Neural cell (in vitro differentiated cells): ENCODE data around the gene PKDCC. TPM values are rescaled to one million over a fixed set of nuclear protein-coding genes. Genes with fewer than 3 reads are reported as not detected.

ENCODE experiments used
- H2AFZ ChIP-seq: fragments of 200-600, 300-800 bp; sonication (generic), shearing (Covaris generic); 2 replicates; pipeline ENCODE4 v1.6.0; 2014; ENCODE audit warnings: low read depth, mild to moderate bottlenecking, antibody characterized with exemption, low read length, moderate library complexity
- H3F3A ChIP-seq: fragments of 200-600 bp; shearing (Covaris generic); 2 replicates; pipeline ENCODE4 v1.6.1; 2016; ENCODE audit warnings: mild to moderate bottlenecking, moderate library complexity, mixed read lengths, antibody characterized with exemption, low read length; ENCODE audit not compliant: insufficient read depth, poor library complexity, severe bottlenecking
- H3K27ac ChIP-seq: fragments of 200-600, 300-800 bp; sonication (generic), shearing (Covaris generic); 2 replicates; pipeline ENCODE4 v1.5.1; 2014; ENCODE audit warnings: mild to moderate bottlenecking, low read length, moderate library complexity
- H3K27me3 ChIP-seq: fragments of 300-800, 200-600 bp; sonication (generic), shearing (Covaris generic); 2 replicates; pipeline ENCODE4 v1.6.0; 2014; ENCODE audit warnings: mild to moderate bottlenecking, low read depth, low read length, moderate library complexity; ENCODE audit not compliant: insufficient read depth
- H3K36me3 ChIP-seq: fragments of 300-800, 200-600 bp; sonication (generic), shearing (Covaris generic); 2 replicates; pipeline ENCODE4 v1.5.1; 2014; ENCODE audit warnings: mild to moderate bottlenecking, antibody characterized with exemption, low read length, moderate library complexity; ENCODE audit not compliant: insufficient read depth
- H3K4me2 ChIP-seq: fragments of 300-800, 200-600 bp; sonication (generic), shearing (Covaris generic); 2 replicates; pipeline ENCODE4 v1.6.0; 2014; ENCODE audit warnings: mild to moderate bottlenecking, low read length
- H3K4me3 ChIP-seq: fragments of 300-800, 200-600 bp; sonication (generic), shearing (Covaris generic); 2 replicates; pipeline ENCODE4 v1.5.1; 2014; ENCODE audit warnings: mild to moderate bottlenecking, low read length, moderate library complexity
- H3K79me2 ChIP-seq: fragments of 200-600 bp; shearing (Covaris generic); replicated peaks from 2 replicates; pipeline ENCODE4 v1.6.0; 2014; ENCODE audit warnings: mild to moderate bottlenecking, low read length, moderate library complexity; ENCODE audit not compliant: insufficient read depth
- H3K9ac ChIP-seq: fragments of 300-800, 200-600 bp; sonication (generic), shearing (Covaris generic); 2 replicates; pipeline ENCODE4 v1.6.1; 2016; ENCODE audit warnings: mild to moderate bottlenecking, low read length, mixed read lengths
- H3K9me2 ChIP-seq: fragments of 200-600 bp; shearing (Covaris generic); 2 replicates; pipeline ENCODE4 v1.6.1; 2016; ENCODE audit warnings: mild to moderate bottlenecking, low read length, mixed read lengths; ENCODE audit not compliant: insufficient read depth
- H3K9me3 ChIP-seq: fragments of 200-600, 300-800 bp; sonication (generic), shearing (Covaris generic); 2 replicates; pipeline ENCODE4 v1.6.1; 2016; ENCODE audit warnings: mild to moderate bottlenecking, mixed run types, low read length, moderate library complexity, mixed read lengths
- H4K20me1 ChIP-seq: fragments of 200-600 bp; shearing (Covaris generic); 2 replicates; pipeline ENCODE4 v1.6.1; 2016; ENCODE audit warnings: mild to moderate bottlenecking, mixed run types; ENCODE audit not compliant: insufficient read depth
- CTCF ChIP-seq: fragments of 450-650 bp; IDR thresholded peaks from 2 replicates; pipeline ENCODE4 v1.5.1; 2014; ENCODE audit warnings: antibody characterized with exemption, mild to moderate bottlenecking, moderate library complexity; ENCODE audit not compliant: poor library complexity, severe bottlenecking
- EP300 ChIP-seq: fragments of 450-650 bp; conservative IDR thresholded peaks from 2 replicates; pipeline ENCODE4 v1.6.1; 2014; ENCODE audit warnings: antibody characterized with exemption, mild to moderate bottlenecking, moderate library complexity; ENCODE audit not compliant: poor library complexity, severe bottlenecking
- EZH2 ChIP-seq: fragments of 200-600, 300-800 bp; shearing (Covaris generic), sonication (generic); IDR thresholded peaks from 2 replicates; pipeline ENCODE4 v1.6.1; 2014; ENCODE audit warnings: antibody characterized with exemption, low read length, borderline replicate concordance, mild to moderate bottlenecking; ENCODE audit not compliant: insufficient read depth, poor library complexity, severe bottlenecking
- MXI1 ChIP-seq: fragments of 450-650 bp; conservative IDR thresholded peaks from 2 replicates; pipeline ENCODE4 v1.6.1; 2014; ENCODE audit warnings: antibody characterized with exemption, mild to moderate bottlenecking; ENCODE audit not compliant: poor library complexity, severe bottlenecking
- POLR2AphosphoS5 ChIP-seq: IDR thresholded peaks from 2 replicates; pipeline ENCODE4 v1.6.1; 2012
- RAD21 ChIP-seq: fragments of 450-650 bp; conservative IDR thresholded peaks from 2 replicates; pipeline ENCODE4 v1.6.1; 2014; ENCODE audit warnings: antibody characterized with exemption, mild to moderate bottlenecking, moderate library complexity
- REST ChIP-seq: IDR thresholded peaks from 2 replicates; pipeline ENCODE4 v1.6.1; 2012; ENCODE audit warnings: borderline replicate concordance
- SMC3 ChIP-seq: fragments of 450-650 bp; conservative IDR thresholded peaks from 2 replicates; pipeline ENCODE4 v1.6.1; 2014; ENCODE audit warnings: antibody characterized with exemption, mild to moderate bottlenecking, moderate library complexity; ENCODE audit not compliant: poor library complexity
- TAF1 ChIP-seq: IDR thresholded peaks from 2 replicates; pipeline ENCODE4 v1.6.1; 2012; ENCODE audit warnings: low read depth
- polyA plus RNA-seq: library from polyadenylated mRNA; depleted of rRNA; stranded (reverse); fragments of >200 nt; gene quantifications from 2 replicates; pipeline ENCODE4 v1.2.3, GENCODE V29; 2014

The PKDCC gene
- polyA plus RNA-seq, 1 donor from 2014 or later = 37.4 TPM

GRCh38 chr2:42031281-42032223 lies 16.3 kb upstream of the PKDCC start:
- Histone ChIP-seq H3K27ac (no peak overlapping the region), H3K4me2 (no peak overlapping the region)

More at GRCh38 chr2:42031281-42032223, 16.3 kb upstream of the PKDCC start:
- H3F3A ChIP-seq = no peaks in the 10 kb centered on the region
- no peaks in the 10 kb centered on the region for H3K27me3 ChIP-seq
- H3K4me3 ChIP-seq = no peak overlapping the region
- H3K36me3 ChIP-seq = no peaks in the 10 kb centered on the region
- H3K9me3 ChIP-seq = no peaks in the 10 kb centered on the region
- no peak overlapping the region for H3K9ac ChIP-seq
- no peak for TF ChIP-seq EZH2
- no peak for TF ChIP-seq REST
- TF ChIP-seq TAF1 = no peak
- no peak for TF ChIP-seq RAD21
- TF ChIP-seq SMC3 = no peak
- TF ChIP-seq POLR2AphosphoS5 = no peak
- no peak for TF ChIP-seq CTCF
- TF ChIP-seq EP300 = no peak
- TF ChIP-seq MXI1 = no peak
- no peaks in the 10 kb centered on the region for H4K20me1 ChIP-seq
- H3K9me2 ChIP-seq = no peaks in the 10 kb centered on the region
- no peaks in the 10 kb centered on the region for H3K79me2 ChIP-seq
- H2AFZ ChIP-seq = no peak overlapping the region
